D721Med (cell line): ENCODE measurements around the gene EHF.

Experiments
- DNase-seq: peaks from one replicate; pipeline ENCODE4 v3.0.0; 2011; ENCODE audit warnings: low spot score; ENCODE audit not compliant: insufficient read length
- FAIRE-seq: peaks from 2 replicates; lab custom pipeline; 2011; peaks lifted over from hg19 to GRCh38; lab: Jason Lieb, UNC
- CTCF ChIP-seq: IDR thresholded peaks from 2 replicates; pipeline ENCODE4 v1.5.1; 2012; ENCODE audit warnings: mild to moderate bottlenecking, control low read depth; ENCODE audit not compliant: insufficient read depth; ENCODE audit errors: missing control alignments

EHF gene

DNA sequence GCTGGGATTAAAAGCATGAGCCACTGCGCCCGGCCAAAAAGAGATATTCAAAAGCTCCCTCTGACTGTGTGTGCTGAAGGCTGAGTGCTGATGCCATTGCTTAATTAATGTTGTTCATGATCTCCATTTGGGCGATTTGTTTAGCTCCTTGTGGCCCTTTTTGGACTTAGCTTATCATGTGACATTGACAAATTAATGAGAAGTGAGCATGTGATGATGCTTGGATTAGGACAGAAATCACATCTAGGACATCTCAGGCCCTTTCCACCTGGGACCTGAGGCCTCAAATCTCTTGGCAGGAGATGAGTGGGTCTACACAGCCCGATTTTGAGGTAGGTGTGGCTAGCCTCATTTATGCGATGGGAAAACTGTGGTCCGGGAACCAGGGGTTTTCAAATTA lies 10.4 kb downstream of the EHF start:
- DNase-seq: no peak
- TF ChIP-seq CTCF: no peak
- no peak for FAIRE-seq

DNA sequence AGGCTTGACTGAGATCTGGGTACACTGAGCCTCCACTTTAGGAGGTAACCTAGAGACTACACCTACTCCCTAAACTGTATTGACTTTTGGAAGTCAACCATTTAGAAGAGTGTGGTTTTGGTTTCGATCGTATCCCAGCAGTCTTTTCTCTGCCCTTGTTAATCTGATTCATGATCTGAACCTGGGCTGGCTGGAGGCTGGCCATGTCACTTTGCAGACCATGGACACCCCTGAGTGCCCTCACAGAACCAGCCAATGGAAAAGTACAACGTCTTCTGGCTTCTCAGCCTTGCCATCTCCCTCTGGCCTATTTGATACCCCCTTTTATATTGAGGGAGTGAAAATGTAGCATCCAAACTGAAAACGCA lies 10.8 kb downstream of the EHF start:
- DNase-seq (no peak), FAIRE-seq (no peak)
- TF ChIP-seq CTCF: no peak

GRCh38 chr11:34632105-34632791 lies 11.4 kb downstream of the EHF start:
- DNase-seq (no peak), FAIRE-seq (no peak)
- TF ChIP-seq CTCF: no peak

GRCh38 chr11:34633640-34633989 lies 12.7 kb downstream of the EHF start:
- FAIRE-seq: no peak
- no peak for TF ChIP-seq CTCF

GRCh38 chr11:34633990-34634693 lies 13.2 kb downstream of the EHF start:
- FAIRE-seq: no peak
- no peak for TF ChIP-seq CTCF

More at GRCh38 chr11:34633640-34633989, 12.7 kb downstream of the EHF start:
- no peak for DNase-seq

DNA sequence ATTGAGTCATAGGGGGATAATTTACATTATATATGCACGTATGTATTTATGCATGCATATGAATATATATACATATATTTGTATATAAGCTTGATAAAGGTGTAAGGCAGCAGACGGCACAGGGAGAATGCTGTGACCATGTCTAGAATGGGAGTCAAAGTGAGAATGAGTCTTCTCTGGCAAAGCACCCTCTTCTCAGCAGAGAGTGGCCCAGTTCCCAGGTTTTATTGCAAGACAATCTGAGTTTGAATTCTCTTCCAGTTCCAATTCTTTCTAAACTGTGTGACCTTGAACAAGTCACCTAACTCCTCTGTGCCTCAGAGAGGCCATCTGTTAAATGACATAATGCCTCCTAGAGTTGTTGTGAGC lies 13.8 kb downstream of the EHF start:
- FAIRE-seq: peak; percentile 6
- no peak for DNase-seq
- TF ChIP-seq CTCF: no peak

More at GRCh38 chr11:34633990-34634693, 13.2 kb downstream of the EHF start:
- no peak for DNase-seq

DNA sequence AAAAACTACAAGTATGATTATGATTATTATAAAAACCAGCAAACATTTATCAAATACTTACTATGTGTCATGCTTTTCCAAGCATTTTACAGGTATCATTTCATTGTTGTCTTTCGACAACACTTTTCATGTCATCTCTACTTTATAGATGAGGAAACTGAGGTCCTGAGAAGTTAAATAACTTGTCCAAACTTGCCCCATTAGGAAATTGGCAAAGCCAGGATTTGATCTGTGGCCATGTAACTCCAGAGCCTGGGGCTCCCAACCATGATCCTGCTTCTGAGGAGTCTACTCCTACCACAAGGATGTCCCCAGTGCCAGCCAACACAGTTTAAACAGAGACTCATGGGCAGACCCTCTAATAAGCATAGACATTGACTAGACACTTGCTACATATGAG lies 15.2 kb downstream of the EHF start:
- no peak for TF ChIP-seq CTCF
- FAIRE-seq: no peak
- DNase-seq: no peak
